H1 (cell line): Measurements from ENCODE around the gene NTN4. TPM values are rescaled to one million over a fixed set of nuclear protein-coding genes. Genes with fewer than 3 reads are reported as not detected.

ENCODE experiments used
- CTCF ChIA-PET: fragments of 300-600 bp; sonication (Branson Sonifier 250); formaldehyde crosslinking; loops from one replicate; lab custom pipeline; 2021; ENCODE audit not compliant: partially characterized antibody; lab: Charles Lee
- POLR2A ChIA-PET: fragments of 300-600 bp; sonication (Branson Sonifier 250); formaldehyde crosslinking; loops from one replicate; lab custom pipeline; 2021; ENCODE audit warnings: inconsistent platforms; ENCODE audit not compliant: partially characterized antibody; lab: Charles Lee
- DNase-seq, 2 experiments: peaks; one replicate each; pipeline versions ENCODE4 v3.0.0 to v3.0.0-alpha.2; 2010 to 2022; ENCODE audit warnings: low spot score in 2 of 2, low read depth in 1 of 2, mixed read lengths in 1 of 2
- FAIRE-seq: peaks from 2 replicates; lab custom pipeline; 2011; peaks lifted over from hg19 to GRCh38; lab: Jason Lieb, UNC
- H2AFZ ChIP-seq: 2 replicates; pipeline ENCODE4 v1.8.1; 2012; ENCODE audit warnings: low read length, inconsistent platforms
- H2AK5ac ChIP-seq: 2 replicates; pipeline ENCODE4 v1.6.1; 2013; ENCODE audit warnings: low read depth, low read length
- H2BK120ac ChIP-seq: replicated peaks from 2 replicates; pipeline ENCODE3; 2013; ENCODE audit warnings: low read depth, low read length, inconsistent platforms
- H2BK12ac ChIP-seq: 2 replicates; pipeline ENCODE4 v1.6.1; 2013; ENCODE audit warnings: low read depth, low read length
- H2BK15ac ChIP-seq: 2 replicates; pipeline ENCODE4 v1.6.1; 2013; ENCODE audit warnings: low read length
- H2BK20ac ChIP-seq: 2 replicates; pipeline ENCODE4 v1.6.1; 2013; ENCODE audit warnings: low read length
- H2BK5ac ChIP-seq: 2 replicates; pipeline ENCODE4 v1.6.1; 2013; ENCODE audit warnings: low read depth, low read length
- H3K14ac ChIP-seq: 2 replicates; pipeline ENCODE4 v1.6.1; 2013; ENCODE audit warnings: inconsistent platforms; ENCODE audit not compliant: insufficient read length
- H3K18ac ChIP-seq: 2 replicates; pipeline ENCODE4 v1.6.1; 2013; ENCODE audit warnings: low read length; ENCODE audit errors: extremely low read depth
- H3K23ac ChIP-seq: 2 replicates; pipeline ENCODE4 v1.6.1; 2013; ENCODE audit warnings: inconsistent platforms; ENCODE audit not compliant: insufficient read length
- H3K23me2 ChIP-seq: 2 replicates; pipeline ENCODE4 v1.6.1; 2013; ENCODE audit warnings: low read depth, low read length
- H3K27ac ChIP-seq: 2 replicates; pipeline ENCODE4 v1.6.1; 2011; ENCODE audit warnings: low read depth, low read length, inconsistent platforms
- H3K27me3 ChIP-seq, 4 experiments: replicated peaks in 1 of 4; 1 replicate in 1 of 4; 2 replicates in 3 of 4; pipeline versions ENCODE4 v1.6.1 to v1.8.1; 2011 to 2013; ENCODE audit warnings: low read length in 3 of 4, mild to moderate bottlenecking in 3 of 4, inconsistent platforms in 2 of 4, mixed read lengths in 2 of 4, moderate library complexity in 1 of 4; ENCODE audit not compliant: control insufficient read depth in 3 of 4, insufficient read depth in 3 of 4; ENCODE audit errors: extremely low read depth in 1 of 4
- H3K36me3 ChIP-seq, 4 experiments: 2 replicates each; pipeline versions ENCODE4 v1.6.1 to v1.8.1; 2011 to 2013; ENCODE audit warnings: mild to moderate bottlenecking in 4 of 4, low read length in 3 of 4, moderate library complexity in 2 of 4, control low read depth in 1 of 4, inconsistent platforms in 1 of 4; ENCODE audit not compliant: insufficient read depth in 4 of 4, control insufficient read depth in 2 of 4
- H3K4ac ChIP-seq: replicated peaks from 2 replicates; pipeline ENCODE3; 2013; ENCODE audit warnings: low read length, low read depth, mixed read lengths, inconsistent platforms; ENCODE audit not compliant: insufficient read length
- H3K4me1 ChIP-seq, 4 experiments: replicated peaks in 1 of 4; 1 replicate in 1 of 4; 2 replicates in 3 of 4; pipeline versions ENCODE4 v1.6.1 to v1.8.1; 2011 to 2013; ENCODE audit warnings: low read length in 3 of 4, inconsistent platforms in 2 of 4, mixed read lengths in 1 of 4; ENCODE audit not compliant: insufficient read depth in 4 of 4, control insufficient read depth in 3 of 4
- H3K4me2 ChIP-seq, 2 experiments: 2 replicates each; pipeline versions ENCODE4 v1.6.1 to v1.8.1; 2011 to 2013; ENCODE audit warnings: low read depth in 2 of 2, low read length in 2 of 2, control low read depth in 1 of 2, inconsistent platforms in 1 of 2, mild to moderate bottlenecking in 1 of 2; ENCODE audit not compliant: insufficient read depth in 1 of 2
- H3K4me3 ChIP-seq, 4 experiments: fragments of 200-600, 300-600 bp in 1 of 4; sonication (generic), shearing (Covaris generic), sonication (Bioruptor Twin) in 1 of 4; 2 replicates each; pipeline versions ENCODE4 v1.5.1 to v1.8.1; 2011 to 2016; ENCODE audit warnings: low read length in 4 of 4, low read depth in 3 of 4, control low read depth in 2 of 4, inconsistent platforms in 2 of 4, mild to moderate bottlenecking in 2 of 4, mixed read lengths in 1 of 4, moderate library complexity in 1 of 4; ENCODE audit not compliant: insufficient read depth in 2 of 4; ENCODE audit errors: extremely low read depth in 1 of 4
- H3K56ac ChIP-seq: replicated peaks from 2 replicates; pipeline ENCODE3; 2013; ENCODE audit warnings: low read depth, mild to moderate bottlenecking, mixed read lengths, low read length, inconsistent platforms; ENCODE audit not compliant: insufficient read length
- H3K79me1 ChIP-seq: 2 replicates; pipeline ENCODE4 v1.6.1; 2013; ENCODE audit warnings: low read depth, low read length, control low read depth
- H3K79me2 ChIP-seq, 2 experiments: 2 replicates each; pipeline versions ENCODE4 v1.6.1 to v1.8.1; 2012 to 2013; ENCODE audit warnings: low read length in 2 of 2, mild to moderate bottlenecking in 2 of 2, inconsistent platforms in 1 of 2; ENCODE audit not compliant: insufficient read depth in 2 of 2, control insufficient read depth in 1 of 2
- H3K9ac ChIP-seq, 4 experiments: replicated peaks in 1 of 4; 1 replicate in 1 of 4; 2 replicates in 3 of 4; pipeline versions ENCODE4 v1.6.1 to v1.8.1; 2011 to 2013; ENCODE audit warnings: low read depth in 3 of 4, low read length in 3 of 4, control low read depth in 2 of 4, mild to moderate bottlenecking in 2 of 4, moderate library complexity in 2 of 4, inconsistent platforms in 1 of 4; ENCODE audit errors: extremely low read depth in 1 of 4
- H3K9me3 ChIP-seq, 2 experiments: 2 replicates each; pipeline versions ENCODE4 v1.6.1 to v1.8.1; 2012 to 2013; ENCODE audit warnings: mild to moderate bottlenecking in 2 of 2, moderate library complexity in 2 of 2, control low read depth in 1 of 2, inconsistent platforms in 1 of 2, low read depth in 1 of 2, low read length in 1 of 2, mixed read lengths in 1 of 2; ENCODE audit not compliant: insufficient read depth in 2 of 2
- H4K20me1 ChIP-seq, 2 experiments: replicated peaks in 1 of 2; 2 replicates each; pipeline versions ENCODE3 to v1.8.1; 2011 to 2013; ENCODE audit warnings: inconsistent platforms in 2 of 2, low read length in 2 of 2, mild to moderate bottlenecking in 1 of 2; ENCODE audit not compliant: insufficient read depth in 2 of 2, control insufficient read depth in 1 of 2
- H4K5ac ChIP-seq: 2 replicates; pipeline ENCODE4 v1.6.1; 2013; ENCODE audit warnings: low read length, low read depth, mixed read lengths, inconsistent platforms; ENCODE audit not compliant: insufficient read length
- H4K8ac ChIP-seq: 2 replicates; pipeline ENCODE4 v1.8.0; 2013; ENCODE audit warnings: mild to moderate bottlenecking, moderate library complexity, low read length, inconsistent platforms; ENCODE audit not compliant: insufficient read depth; ENCODE audit errors: extremely low read depth
- H4K91ac ChIP-seq: replicated peaks from 2 replicates; pipeline ENCODE3; 2013; ENCODE audit warnings: low read length, mixed read lengths, inconsistent platforms; ENCODE audit not compliant: insufficient read length
- BACH1 ChIP-seq: IDR thresholded peaks from 2 replicates; pipeline ENCODE4 v1.6.1; 2012; ENCODE audit warnings: low read length, improper control_type of control experiment
- BRCA1 ChIP-seq: IDR thresholded peaks from 2 replicates; pipeline ENCODE4 v1.6.1; 2012; ENCODE audit warnings: low read depth, low read length, improper control_type of control experiment
- CREB1 ChIP-seq: IDR thresholded peaks from 2 replicates; pipeline ENCODE4 v1.6.1; 2012; ENCODE audit warnings: inconsistent platforms
- EGR1 ChIP-seq: IDR thresholded peaks from 2 replicates; pipeline ENCODE4 v1.6.1; 2011; ENCODE audit warnings: low read depth, low read length, borderline replicate concordance
- GABPA ChIP-seq: IDR thresholded peaks from 2 replicates; pipeline ENCODE4 v1.6.1; 2011; ENCODE audit warnings: mild to moderate bottlenecking, low read length, moderate library complexity, borderline replicate concordance; ENCODE audit not compliant: insufficient read depth
- JUND ChIP-seq: IDR thresholded peaks from 2 replicates; pipeline ENCODE4 v1.6.1; 2011; ENCODE audit warnings: mild to moderate bottlenecking, improper control_type of control experiment, low read length
- PHF8 ChIP-seq: fragments of 200-600 bp; sonication (generic); conservative IDR thresholded peaks from 2 replicates; pipeline ENCODE4 v1.7.1; 2012; ENCODE audit warnings: low read depth, mild to moderate bottlenecking, inconsistent platforms, low read length, moderate library complexity
- POU5F1 ChIP-seq: IDR thresholded peaks from 2 replicates; pipeline ENCODE4 v1.6.1; 2011; ENCODE audit warnings: low read depth, mild to moderate bottlenecking, low read length, moderate library complexity
- RAD21 ChIP-seq, 2 experiments: IDR thresholded peaks in 1 of 2; conservative IDR thresholded peaks in 1 of 2; 2 replicates each; pipeline ENCODE4 v1.6.1; 2011; ENCODE audit warnings: low read depth in 2 of 2, low read length in 2 of 2, improper control_type of control experiment in 1 of 2, inconsistent platforms in 1 of 2, mild to moderate bottlenecking in 1 of 2, moderate library complexity in 1 of 2
- SIRT6 ChIP-seq: IDR thresholded peaks from one replicate; pipeline ENCODE4 v1.7.1; 2012; ENCODE audit warnings: low read length, inconsistent platforms
- SP2 ChIP-seq: IDR thresholded peaks from 2 replicates; pipeline ENCODE4 v1.6.1; 2012; ENCODE audit warnings: mild to moderate bottlenecking, low read length, inconsistent platforms
- TBP ChIP-seq: IDR thresholded peaks from 2 replicates; pipeline ENCODE4 v1.6.1; 2011; ENCODE audit warnings: low read depth, low read length, improper control_type of control experiment
- WGBS, 2 experiments: shearing (Covaris generic) in 1 of 2; methylation state at CpG; one replicate each; pipeline versions ENCODE4 v1.1.6 to v1.1.7; 2013 to 2015; ENCODE audit warnings: low lambda C conversion rate in 2 of 2, mixed read lengths in 2 of 2, inconsistent platforms in 1 of 2, low coverage in 1 of 2, missing lambda C conversion rate in 1 of 2; ENCODE audit not compliant: insufficient replicate concordance in 2 of 2, insufficient coverage in 1 of 2, insufficient read length in 1 of 2; ENCODE audit errors: extremely low coverage in 1 of 2, missing lambda C conversion rate in 1 of 2; 5-methylcytosine and 5-hydroxymethylcytosine counted together
- polyA plus RNA-seq, 7 experiments: library from polyadenylated mRNA; depleted of rRNA in 3 of 7; stranded (reverse) in 5 of 7; unstranded in 2 of 7; fragments of >200 nt in 5 of 7; fragments of 200-250 nt in 2 of 7; gene quantifications; 1 replicate in 5 of 7; 2 replicates in 1 of 7; 4 replicates in 1 of 7; pipeline versions ENCODE4 v1.2.1 to v1.2.3, GENCODE V29; 2011 to 2013; ENCODE audit warnings: missing spikeins in 2 of 7, mixed read lengths in 2 of 7
- total RNA-seq: library from RNA; stranded (reverse); fragmentation: NEBNext Ultra II Directional; extraction: Animal tissue kit (Norgen Biotek cat#: 25700); gene quantifications from 2 replicates; pipeline ENCODE4 v1.2.1, GENCODE V29; 2021
- TF ChIP-seq, protein P1 (sequence below): IDR thresholded peaks from 2 replicates; pipeline ENCODE4 v1.6.1; 2012; ENCODE audit warnings: low read length, inconsistent platforms

The NTN4 gene
- total and polyA plus RNA-seq, 2 of the 8 experiments (the other 6 are each of a cell fraction or from before 2014, with no cell fraction given): 0.74 to 1.3 TPM

DNA sequence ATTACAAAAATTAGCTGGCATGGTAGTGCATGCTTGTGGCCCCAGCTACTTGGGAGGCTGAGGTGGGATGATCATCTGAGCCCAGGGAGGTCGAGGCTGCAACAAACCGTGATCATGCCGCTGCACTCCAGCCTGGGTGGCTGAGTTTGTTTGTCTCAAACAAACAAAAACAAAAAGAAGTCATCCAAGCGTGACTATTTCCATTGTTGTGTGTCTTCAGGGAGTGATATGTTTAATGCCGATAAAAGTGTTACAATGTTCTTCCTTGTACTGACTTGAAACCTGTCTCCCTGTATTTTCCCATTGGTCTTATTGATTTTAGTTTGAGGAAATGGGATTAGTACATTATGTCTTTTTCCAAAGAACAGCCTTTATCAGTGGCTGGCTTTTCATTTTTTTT, 163.7 kb downstream of the NTN4 start:
- H3K4me3 ChIP-seq: no peak overlapping the region
- no peak overlapping the region for H3K14ac ChIP-seq
- no peak for DNase-seq
- no peak overlapping the region for H3K56ac ChIP-seq
- no peak overlapping the region for H4K91ac ChIP-seq
- H3K9me3 ChIP-seq: no peaks in the 10 kb centered on the region
- H3K4me2 ChIP-seq: no peak overlapping the region
- no peaks in the 10 kb centered on the region for H3K36me3 ChIP-seq
- H3K4me1 ChIP-seq: peaks cover 0 to 10% (median 8%) of the 10 kb centered on the region in 4 experiments; a peak in 5 of 7 replicates
- no peak overlapping the region for H2AK5ac ChIP-seq
- no peak overlapping the region for H2BK120ac ChIP-seq
- H3K27me3 ChIP-seq: no peaks in the 10 kb centered on the region
- no peak overlapping the region for H2BK5ac ChIP-seq
- H4K5ac ChIP-seq: no peak overlapping the region
- no peak overlapping the region for H3K23ac ChIP-seq
- CTCF ChIA-PET: interaction anchor here (0.6 to 1.4 kb wide), 2 partner anchors 10 to 27 kb away, joined by 3 to 5 read pairs; no protein-coding TSS in a partner anchor
- H3K27ac ChIP-seq: no peak overlapping the region
- H4K8ac ChIP-seq: no peak overlapping the region
- TF ChIP-seq SIRT6 (no peak), PHF8 (no peak), RAD21 (IDR thresholded peaks at IDR 0.05 in 1 of 2, conservative IDR thresholded peaks at IDR 0.05 in 1 of 2; ENCODE audit: low read depth in 2 of 2, low read length in 2 of 2) (no peak), SP2 (no peak), JUND (no peak), EGR1 (no peak), BRCA1 (no peak), CREB1 (no peak), GABPA (no peak), BACH1 (no peak), POU5F1 (no peak), TBP (no peak)
- TF ChIP-seq, protein P1, sequence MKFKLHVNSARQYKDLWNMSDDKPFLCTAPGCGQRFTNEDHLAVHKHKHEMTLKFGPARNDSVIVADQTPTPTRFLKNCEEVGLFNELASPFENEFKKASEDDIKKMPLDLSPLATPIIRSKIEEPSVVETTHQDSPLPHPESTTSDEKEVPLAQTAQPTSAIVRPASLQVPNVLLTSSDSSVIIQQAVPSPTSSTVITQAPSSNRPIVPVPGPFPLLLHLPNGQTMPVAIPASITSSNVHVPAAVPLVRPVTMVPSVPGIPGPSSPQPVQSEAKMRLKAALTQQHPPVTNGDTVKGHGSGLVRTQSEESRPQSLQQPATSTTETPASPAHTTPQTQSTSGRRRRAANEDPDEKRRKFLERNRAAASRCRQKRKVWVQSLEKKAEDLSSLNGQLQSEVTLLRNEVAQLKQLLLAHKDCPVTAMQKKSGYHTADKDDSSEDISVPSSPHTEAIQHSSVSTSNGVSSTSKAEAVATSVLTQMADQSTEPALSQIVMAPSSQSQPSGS: no peak
- TF ChIP-seq, all 59 proteins: peak for 0
- Histone ChIP-seq H2BK15ac (no peak overlapping the region), H3K9ac (no peak overlapping the region), H2BK12ac (no peak overlapping the region), H3K79me2 (no peaks in the 10 kb centered on the region), H3K4ac (no peak overlapping the region), H3K79me1 (no peaks in the 10 kb centered on the region; the same call in 1 of the 2 replicates), H3K23me2 (no peaks in the 10 kb centered on the region; the same call in 1 of the 2 replicates), H3K18ac (no peak overlapping the region), H2AFZ (no peak overlapping the region), H4K20me1 (no peaks in the 10 kb centered on the region), H2BK20ac (no peak overlapping the region)
- no peak for FAIRE-seq
- WGBS, 2 experiments: 93% methylated on average over 5 of the region's 5 CpGs; no CpG with 5 or more reads in 1 of the 2 experiments
- POLR2A ChIA-PET: interaction anchor here (1.3 kb wide), 1 partner anchor 160 kb away, joined by 4 read pairs; no protein-coding TSS in a partner anchor
